Esophagus muscularis mucosa (tissue), 3 donors: ENCODE data around the gene EGR4.

ENCODE experiments used
- CTCF ChIP-seq, 3 experiments: fragments of 200-600 bp in 2 of 3; fragments of 450-650 bp in 1 of 3; sonication (generic) in 2 of 3; IDR thresholded peaks; one replicate each; pipeline ENCODE4 v1.5.1; 2017 to 2019; ENCODE audit warnings: antibody characterized with exemption in 3 of 3, mild to moderate bottlenecking in 2 of 3, moderate library complexity in 1 of 3
- POLR2AphosphoS5 ChIP-seq, 2 donors: sonication (generic); formaldehyde crosslinking; IDR thresholded peaks; one replicate each; pipeline ENCODE4 v1.6.1; 2017; ENCODE audit warnings: antibody characterized with exemption in 2 of 2

GRCh38 chr2:73264332-73264606 lies 29.1 kb downstream of the EGR4 start:
- TF ChIP-seq CTCF (IDR thresholded peaks at IDR 0.05) = no peak
- no peak for TF ChIP-seq POLR2AphosphoS5 (IDR thresholded peaks at IDR 0.05)
